H1 (cell line): ENCODE data around the gene TMEM163.

Experiments used
- CHD1 ChIP-seq: IDR thresholded peaks from 2 replicates; pipeline ENCODE4 v1.6.1; 2012; ENCODE audit warnings: low read depth, low read length, improper control_type of control experiment
- EZH2 ChIP-seq: fragments of 200-600 bp; sonication (generic); IDR thresholded peaks from 2 replicates; pipeline ENCODE4 v1.7.1; 2012; ENCODE audit warnings: low read depth, mild to moderate bottlenecking, moderate library complexity, low read length, inconsistent platforms; ENCODE audit not compliant: severe bottlenecking
- POLR2A ChIP-seq, 2 experiments: IDR thresholded peaks; 1 replicate in 1 of 2; 2 replicates in 1 of 2; pipeline ENCODE4 v1.6.1; 2011; ENCODE audit warnings: low read depth in 2 of 2, low read length in 2 of 2, mild to moderate bottlenecking in 2 of 2; ENCODE audit errors: control extremely low read depth in 1 of 2
- POLR2AphosphoS5 ChIP-seq: IDR thresholded peaks from 2 replicates; pipeline ENCODE4 v1.6.1; 2011; ENCODE audit warnings: low read depth, low read length
- TBP ChIP-seq: IDR thresholded peaks from 2 replicates; pipeline ENCODE4 v1.6.1; 2011; ENCODE audit warnings: low read depth, low read length, improper control_type of control experiment
- ZNF274 ChIP-seq: IDR thresholded peaks from 2 replicates; pipeline ENCODE4 v1.7.0; 2012; ENCODE audit warnings: low read length, borderline replicate concordance; ENCODE audit errors: extremely low read depth
- TF ChIP-seq, protein P1 (sequence below), 3 experiments: IDR thresholded peaks; 1 replicate in 2 of 3; 2 replicates in 1 of 3; pipeline versions ENCODE4 v1.5.1 to v1.6.1; 2011; ENCODE audit warnings: low read length in 3 of 3, mild to moderate bottlenecking in 3 of 3, inconsistent platforms in 2 of 3, low read depth in 1 of 3, moderate library complexity in 1 of 3; ENCODE audit not compliant: insufficient read depth in 1 of 3; ENCODE audit errors: control extremely low read depth in 1 of 3

DNA sequence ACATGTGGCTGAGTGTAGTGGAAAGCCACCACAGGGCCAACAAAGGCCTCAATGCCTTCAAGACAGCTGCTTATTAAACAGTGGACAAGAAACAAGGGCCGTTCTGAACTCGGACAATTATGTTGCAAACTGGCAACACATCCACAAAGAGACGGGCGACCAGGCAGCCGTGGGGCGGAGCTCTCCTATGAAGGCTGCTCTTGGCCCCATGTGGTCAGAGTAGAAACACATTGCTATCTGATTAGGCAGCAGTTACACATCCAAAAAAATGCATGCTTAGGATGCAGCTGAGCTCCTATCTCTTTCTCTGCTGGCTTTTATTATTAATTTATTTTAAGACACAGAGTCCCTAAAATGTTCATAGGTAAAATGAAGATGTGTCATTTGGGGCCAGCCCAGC, 163.4 kb downstream of the TMEM163 start:
- TF ChIP-seq CHD1: no peak
- TF ChIP-seq, protein P1, sequence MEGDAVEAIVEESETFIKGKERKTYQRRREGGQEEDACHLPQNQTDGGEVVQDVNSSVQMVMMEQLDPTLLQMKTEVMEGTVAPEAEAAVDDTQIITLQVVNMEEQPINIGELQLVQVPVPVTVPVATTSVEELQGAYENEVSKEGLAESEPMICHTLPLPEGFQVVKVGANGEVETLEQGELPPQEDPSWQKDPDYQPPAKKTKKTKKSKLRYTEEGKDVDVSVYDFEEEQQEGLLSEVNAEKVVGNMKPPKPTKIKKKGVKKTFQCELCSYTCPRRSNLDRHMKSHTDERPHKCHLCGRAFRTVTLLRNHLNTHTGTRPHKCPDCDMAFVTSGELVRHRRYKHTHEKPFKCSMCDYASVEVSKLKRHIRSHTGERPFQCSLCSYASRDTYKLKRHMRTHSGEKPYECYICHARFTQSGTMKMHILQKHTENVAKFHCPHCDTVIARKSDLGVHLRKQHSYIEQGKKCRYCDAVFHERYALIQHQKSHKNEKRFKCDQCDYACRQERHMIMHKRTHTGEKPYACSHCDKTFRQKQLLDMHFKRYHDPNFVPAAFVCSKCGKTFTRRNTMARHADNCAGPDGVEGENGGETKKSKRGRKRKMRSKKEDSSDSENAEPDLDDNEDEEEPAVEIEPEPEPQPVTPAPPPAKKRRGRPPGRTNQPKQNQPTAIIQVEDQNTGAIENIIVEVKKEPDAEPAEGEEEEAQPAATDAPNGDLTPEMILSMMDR (IDR thresholded peaks at IDR 0.05; ENCODE audit: control extremely low read depth in 1 of 3, insufficient read depth in 1 of 3, low read depth in 1 of 3, low read length in 3 of 3): no peak
- no peak for TF ChIP-seq EZH2
- TF ChIP-seq POLR2A (IDR thresholded peaks at IDR 0.05; ENCODE audit: control extremely low read depth in 1 of 2, low read depth in 2 of 2, low read length in 2 of 2): no peak
- no peak for TF ChIP-seq TBP
- TF ChIP-seq POLR2AphosphoS5: no peak
- TF ChIP-seq ZNF274: no peak
